Stimulated activated naive CD8-positive, alpha-beta T cell treated with anti-CD3 and anti-CD28 coated beads, Interleukin-15, Interleukin-2, amounts not matched to agents 100 ng/mL and 50 ng/mL, for 24 hours (primary cell): ENCODE data around the gene BHLHA9.

Source experiments
- H3K27ac Mint-ChIP-seq: one replicate; pipeline ENCODE4 v1.8.0; 2021; ENCODE audit warnings: mild to moderate bottlenecking, mixed read lengths
- H3K27me3 Mint-ChIP-seq: one replicate; pipeline ENCODE4 v1.8.0; 2021; ENCODE audit warnings: mixed read lengths
- H3K36me3 Mint-ChIP-seq: one replicate; pipeline ENCODE4 v1.8.0; 2021; ENCODE audit warnings: low read depth, mixed read lengths
- H3K4me1 Mint-ChIP-seq: one replicate; pipeline ENCODE4 v1.8.0; 2021; ENCODE audit warnings: low read depth, mixed read lengths
- H3K4me3 Mint-ChIP-seq: one replicate; pipeline ENCODE4 v1.8.0; 2021; ENCODE audit warnings: mild to moderate bottlenecking, mixed read lengths
- H3K9me3 Mint-ChIP-seq: one replicate; pipeline ENCODE4 v1.8.0; 2021; ENCODE audit warnings: mixed read lengths

The BHLHA9 gene

GRCh38 chr17:1272701-1273100 is 2.5 kb downstream of the BHLHA9 start:
- no peaks in the 10 kb centered on the region for H3K36me3 Mint-ChIP-seq
- peaks cover 2% of the 10 kb centered on the region for H3K4me1 Mint-ChIP-seq
- peaks cover 43% of the 10 kb centered on the region for H3K27me3 Mint-ChIP-seq
- H3K4me3 Mint-ChIP-seq, result no peak overlapping the region
- no peak overlapping the region for H3K27ac Mint-ChIP-seq
- H3K9me3 Mint-ChIP-seq, result no peaks in the 10 kb centered on the region

- Mint-ChIP-seq H3K4me3 (no peak overlapping the region), H3K4me1 (no peaks in the 10 kb centered on the region), H3K27me3 (peaks cover 43% of the 10 kb centered on the region), H3K36me3 (no peaks in the 10 kb centered on the region), H3K27ac (no peak overlapping the region), H3K9me3 (no peaks in the 10 kb centered on the region)
Observed at GRCh38 chr17:1273492-1274244, 3.4 kb downstream of the BHLHA9 start.

- Mint-ChIP-seq H3K36me3 (no peaks in the 10 kb centered on the region), H3K4me3 (no peak overlapping the region), H3K9me3 (no peaks in the 10 kb centered on the region), H3K27ac (no peak overlapping the region), H3K4me1 (no peaks in the 10 kb centered on the region), H3K27me3 (peaks cover 40% of the 10 kb centered on the region)
Observed at GRCh38 chr17:1274245-1274608, 4.0 kb downstream of the BHLHA9 start.

- Mint-ChIP-seq H3K4me1 (no peaks in the 10 kb centered on the region), H3K4me3 (no peak overlapping the region), H3K36me3 (no peaks in the 10 kb centered on the region), H3K27me3 (peaks cover 31% of the 10 kb centered on the region), H3K9me3 (no peaks in the 10 kb centered on the region), H3K27ac (no peak overlapping the region)
Observed at GRCh38 chr17:1275205-1275961, 5.1 kb downstream of the BHLHA9 start.

- Mint-ChIP-seq H3K27ac (no peak overlapping the region), H3K9me3 (no peaks in the 10 kb centered on the region), H3K27me3 (peaks cover 31% of the 10 kb centered on the region), H3K4me3 (no peak overlapping the region), H3K36me3 (no peaks in the 10 kb centered on the region), H3K4me1 (no peaks in the 10 kb centered on the region)
Observed at GRCh38 chr17:1275962-1276736, 5.9 kb downstream of the BHLHA9 start.

GRCh38 chr17:1280652-1281051 is 10.4 kb downstream of the BHLHA9 start:
- H3K36me3 Mint-ChIP-seq, result no peaks in the 10 kb centered on the region
- no peak overlapping the region for H3K27ac Mint-ChIP-seq

GRCh38 chr17:1286379-1287106 is 16.3 kb downstream of the BHLHA9 start:
- no peaks in the 10 kb centered on the region for H3K36me3 Mint-ChIP-seq
- no peak overlapping the region for H3K27ac Mint-ChIP-seq
- H3K27me3 Mint-ChIP-seq, result peaks cover 3% of the 10 kb centered on the region
- H3K9me3 Mint-ChIP-seq, result no peaks in the 10 kb centered on the region
- H3K4me1 Mint-ChIP-seq, result peaks cover 8% of the 10 kb centered on the region
- H3K4me3 Mint-ChIP-seq, result no peak overlapping the region

More at GRCh38 chr17:1280652-1281051, 10.4 kb downstream of the BHLHA9 start:
- Mint-ChIP-seq H3K9me3 (no peaks in the 10 kb centered on the region), H3K4me1 (no peaks in the 10 kb centered on the region), H3K27me3 (peaks cover 4% of the 10 kb centered on the region), H3K4me3 (no peak overlapping the region)

GRCh38 chr17:1289695-1290094 is 19.5 kb downstream of the BHLHA9 start:
- peaks cover 24% of the 10 kb centered on the region for H3K4me1 Mint-ChIP-seq
- H3K9me3 Mint-ChIP-seq, result peaks cover 7% of the 10 kb centered on the region
- no peak overlapping the region for H3K27ac Mint-ChIP-seq
- H3K27me3 Mint-ChIP-seq, result peaks cover 10% of the 10 kb centered on the region
- no peak overlapping the region for H3K4me3 Mint-ChIP-seq
- H3K36me3 Mint-ChIP-seq, result peaks cover 6% of the 10 kb centered on the region

- peaks cover 10% of the 10 kb centered on the region for H3K27me3 Mint-ChIP-seq
- peaks cover 33% of the 10 kb centered on the region for H3K4me1 Mint-ChIP-seq
- no peak overlapping the region for H3K4me3 Mint-ChIP-seq
- no peak overlapping the region for H3K27ac Mint-ChIP-seq
- H3K9me3 Mint-ChIP-seq, result peaks cover 7% of the 10 kb centered on the region
- H3K36me3 Mint-ChIP-seq, result peaks cover 6% of the 10 kb centered on the region
Observed at GRCh38 chr17:1290676-1291075, 20.4 kb downstream of the BHLHA9 start.

GRCh38 chr17:1294157-1294717 is 24.0 kb downstream of the BHLHA9 start:
- Mint-ChIP-seq H3K36me3 (peaks cover 6% of the 10 kb centered on the region), H3K9me3 (peaks cover 7% of the 10 kb centered on the region), H3K4me1 (peaks cover 41% of the 10 kb centered on the region), H3K27me3 (peaks cover 16% of the 10 kb centered on the region), H3K27ac (peak overlapping the region; percentile 55), H3K4me3 (peak overlapping the region; percentile 56)

- H3K9me3 Mint-ChIP-seq, result peaks cover 1% of the 10 kb centered on the region
- peaks cover 15% of the 10 kb centered on the region for H3K27me3 Mint-ChIP-seq
- no peak overlapping the region for H3K4me3 Mint-ChIP-seq
- H3K27ac Mint-ChIP-seq, result no peak overlapping the region
- peaks cover under 1% of the 10 kb centered on the region for H3K36me3 Mint-ChIP-seq
- H3K4me1 Mint-ChIP-seq, result peaks cover 31% of the 10 kb centered on the region
Observed at GRCh38 chr17:1298606-1299005, 28.4 kb downstream of the BHLHA9 start.

- peaks cover 19% of the 10 kb centered on the region for H3K4me1 Mint-ChIP-seq
- H3K36me3 Mint-ChIP-seq, result no peaks in the 10 kb centered on the region
- H3K9me3 Mint-ChIP-seq, result no peaks in the 10 kb centered on the region
- no peak overlapping the region for H3K4me3 Mint-ChIP-seq
- H3K27me3 Mint-ChIP-seq, result peaks cover 14% of the 10 kb centered on the region
- H3K27ac Mint-ChIP-seq, result no peak overlapping the region
Observed at GRCh38 chr17:1299552-1300370, 29.5 kb downstream of the BHLHA9 start.

GRCh38 chr17:1300371-1300905 is 30.2 kb downstream of the BHLHA9 start:
- peaks cover 14% of the 10 kb centered on the region for H3K4me1 Mint-ChIP-seq
- H3K27me3 Mint-ChIP-seq, result peaks cover 14% of the 10 kb centered on the region
- no peaks in the 10 kb centered on the region for H3K9me3 Mint-ChIP-seq
- H3K36me3 Mint-ChIP-seq, result no peaks in the 10 kb centered on the region
- no peak overlapping the region for H3K27ac Mint-ChIP-seq
- no peak overlapping the region for H3K4me3 Mint-ChIP-seq
